Measurements from ENCODE around the gene HNRNPUL2. TPM values are rescaled to one million over a fixed set of nuclear protein-coding genes. Genes with fewer than 3 reads are reported as not detected.
A peak's percentile ranks its signal among the peaks of the same experiment; 100 is the strongest.

Gene HNRNPUL2
- total RNA-seq, 1 donor from 2014 or later: 30.9 TPM

DNA sequence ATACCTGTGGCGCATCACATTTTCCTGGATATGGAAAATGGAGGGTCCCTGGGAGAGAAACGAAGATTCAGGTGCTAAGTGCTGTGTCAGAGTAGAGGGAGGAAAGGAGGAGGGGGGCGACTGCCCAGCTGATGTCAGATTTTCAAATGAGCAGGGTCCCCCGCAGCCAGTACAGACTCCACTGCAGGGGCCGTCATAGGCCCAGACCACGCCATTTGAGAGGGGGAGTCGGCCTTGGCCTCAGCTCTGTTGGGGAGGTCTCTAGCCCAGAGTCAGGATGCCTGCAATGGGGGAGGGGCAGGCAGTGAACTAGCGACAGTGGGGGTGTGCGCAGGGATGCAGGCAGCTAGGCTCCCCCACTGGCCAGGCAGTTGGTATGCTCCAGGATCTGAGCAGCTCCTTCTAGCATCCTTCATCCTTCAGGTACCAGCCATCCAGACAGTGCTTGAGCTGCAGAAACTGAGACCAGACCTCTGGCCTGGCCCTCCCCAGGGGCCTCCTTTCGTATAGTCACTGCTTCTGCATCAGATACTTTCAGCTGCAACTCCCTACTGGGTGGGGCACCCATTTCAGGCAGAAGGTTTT lies 19.9 kb downstream of the HNRNPUL2 start, which contains the start of the genes BSCL2 and GNG3:
Gene BSCL2 (minus strand): TSS at position 148 of the 585 bp plus-strand sequence. CDS start 229 bp downstream, outside the sequence.
Gene GNG3 (plus strand): TSS at position 400 of the 585 bp plus-strand sequence. CDS start 620 bp downstream, outside the sequence.
- peak within 1 kb of the TSS; percentile 65 for H3K4me3 ChIP-seq
- H3K36me3 ChIP-seq: no peaks in the 10 kb centered on the region
- peak within 1 kb of the TSS; percentile 97 for H3K27ac Mint-ChIP-seq
- peaks cover 66% of the 10 kb centered on the region for H3F3A ChIP-seq (ENCODE audit: low read depth)
- H3K9ac ChIP-seq: no peak within 1 kb of the TSS
- H3K9me3 ChIP-seq (ENCODE audit: low read depth): no peaks in the 10 kb centered on the region
- H3K27ac ChIP-seq: peak within 1 kb of the TSS; percentile 72
- peak within 1 kb of the TSS; percentile 88 for H3K4me3 Mint-ChIP-seq
- peaks cover 16% of the 10 kb centered on the region for H3K79me2 ChIP-seq (ENCODE audit: low read depth)
- H3K27me3 ChIP-seq: no peaks in the 10 kb centered on the region
- H3K9me3 Mint-ChIP-seq: no peaks in the 10 kb centered on the region
- peak within 1 kb of the TSS; percentile 7 for H2AFZ ChIP-seq (replicated peaks)
- peaks cover 19% of the 10 kb centered on the region for H3K36me3 Mint-ChIP-seq
- DNase-seq (ENCODE audit: low spot score): peak; percentile 85
- H3K4me1 Mint-ChIP-seq: peaks cover 47% of the 10 kb centered on the region
- H3K4me1 ChIP-seq: peaks cover 32% of the 10 kb centered on the region
- no peaks in the 10 kb centered on the region for H4K20me1 ChIP-seq (ENCODE audit: low read depth)
- TF ChIP-seq EZH2 (IDR thresholded peaks at IDR 0.05): no peak
- no peak for TF ChIP-seq EZH2phosphoT487 (IDR thresholded peaks at IDR 0.05)
- TF ChIP-seq, protein P1, sequence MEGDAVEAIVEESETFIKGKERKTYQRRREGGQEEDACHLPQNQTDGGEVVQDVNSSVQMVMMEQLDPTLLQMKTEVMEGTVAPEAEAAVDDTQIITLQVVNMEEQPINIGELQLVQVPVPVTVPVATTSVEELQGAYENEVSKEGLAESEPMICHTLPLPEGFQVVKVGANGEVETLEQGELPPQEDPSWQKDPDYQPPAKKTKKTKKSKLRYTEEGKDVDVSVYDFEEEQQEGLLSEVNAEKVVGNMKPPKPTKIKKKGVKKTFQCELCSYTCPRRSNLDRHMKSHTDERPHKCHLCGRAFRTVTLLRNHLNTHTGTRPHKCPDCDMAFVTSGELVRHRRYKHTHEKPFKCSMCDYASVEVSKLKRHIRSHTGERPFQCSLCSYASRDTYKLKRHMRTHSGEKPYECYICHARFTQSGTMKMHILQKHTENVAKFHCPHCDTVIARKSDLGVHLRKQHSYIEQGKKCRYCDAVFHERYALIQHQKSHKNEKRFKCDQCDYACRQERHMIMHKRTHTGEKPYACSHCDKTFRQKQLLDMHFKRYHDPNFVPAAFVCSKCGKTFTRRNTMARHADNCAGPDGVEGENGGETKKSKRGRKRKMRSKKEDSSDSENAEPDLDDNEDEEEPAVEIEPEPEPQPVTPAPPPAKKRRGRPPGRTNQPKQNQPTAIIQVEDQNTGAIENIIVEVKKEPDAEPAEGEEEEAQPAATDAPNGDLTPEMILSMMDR (IDR thresholded peaks at IDR 0.05): no peak
- H3K27me3 Mint-ChIP-seq (ENCODE audit: insufficient read depth, low read depth): peaks cover 8% of the 10 kb centered on the region
- peak within 1 kb of the TSS; percentile 96 for H3K4me2 ChIP-seq

DNA sequence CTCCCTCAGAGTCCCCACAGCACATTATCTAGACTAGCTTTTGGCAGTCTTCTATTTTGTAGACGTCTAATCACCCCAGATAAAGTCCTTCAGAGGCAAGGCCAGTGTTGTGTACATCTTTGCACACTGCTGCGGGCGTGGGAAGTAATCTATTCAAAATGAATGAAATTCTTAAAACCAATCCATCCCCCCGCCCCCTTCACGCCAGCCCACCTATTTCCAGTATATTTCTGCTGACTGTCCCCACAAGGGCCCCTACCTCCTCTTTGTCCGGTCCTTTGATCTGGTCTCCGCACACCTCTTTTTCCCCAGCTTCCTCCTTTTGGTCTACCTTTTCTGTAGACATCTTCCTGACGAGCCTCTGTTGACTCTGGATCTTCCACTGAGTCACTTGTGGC lies 20.4 kb downstream of the HNRNPUL2 start:
- Histone ChIP-seq H3F3A (ENCODE audit: low read depth) (peaks cover 63% of the 10 kb centered on the region), H3K9ac (no peak overlapping the region), H3K4me1 (peaks cover 32% of the 10 kb centered on the region), H3K27me3 (no peaks in the 10 kb centered on the region), H3K27ac (peak overlapping the region; percentile 72), H2AFZ (replicated peaks) (peak overlapping the region; percentile 7), H3K4me3 (peak overlapping the region; percentile 60), H3K9me3 (ENCODE audit: low read depth) (no peaks in the 10 kb centered on the region), H4K20me1 (ENCODE audit: low read depth) (no peaks in the 10 kb centered on the region), H3K79me2 (ENCODE audit: low read depth) (peaks cover 16% of the 10 kb centered on the region), H3K4me2 (peak overlapping the region; percentile 96), H3K36me3 (no peaks in the 10 kb centered on the region)
- no peak for DNase-seq (ENCODE audit: low spot score)
- no peaks in the 10 kb centered on the region for H3K9me3 Mint-ChIP-seq
- TF ChIP-seq, protein P1 (IDR thresholded peaks at IDR 0.05): no peak
- TF ChIP-seq EZH2phosphoT487 (IDR thresholded peaks at IDR 0.05): no peak
- H3K4me1 Mint-ChIP-seq: peaks cover 47% of the 10 kb centered on the region
- peak overlapping the region; percentile 88 for H3K4me3 Mint-ChIP-seq
- H3K36me3 Mint-ChIP-seq: peaks cover 18% of the 10 kb centered on the region
- H3K27ac Mint-ChIP-seq: peak overlapping the region; percentile 85
- peaks cover 8% of the 10 kb centered on the region for H3K27me3 Mint-ChIP-seq (ENCODE audit: insufficient read depth, low read depth)

DNA sequence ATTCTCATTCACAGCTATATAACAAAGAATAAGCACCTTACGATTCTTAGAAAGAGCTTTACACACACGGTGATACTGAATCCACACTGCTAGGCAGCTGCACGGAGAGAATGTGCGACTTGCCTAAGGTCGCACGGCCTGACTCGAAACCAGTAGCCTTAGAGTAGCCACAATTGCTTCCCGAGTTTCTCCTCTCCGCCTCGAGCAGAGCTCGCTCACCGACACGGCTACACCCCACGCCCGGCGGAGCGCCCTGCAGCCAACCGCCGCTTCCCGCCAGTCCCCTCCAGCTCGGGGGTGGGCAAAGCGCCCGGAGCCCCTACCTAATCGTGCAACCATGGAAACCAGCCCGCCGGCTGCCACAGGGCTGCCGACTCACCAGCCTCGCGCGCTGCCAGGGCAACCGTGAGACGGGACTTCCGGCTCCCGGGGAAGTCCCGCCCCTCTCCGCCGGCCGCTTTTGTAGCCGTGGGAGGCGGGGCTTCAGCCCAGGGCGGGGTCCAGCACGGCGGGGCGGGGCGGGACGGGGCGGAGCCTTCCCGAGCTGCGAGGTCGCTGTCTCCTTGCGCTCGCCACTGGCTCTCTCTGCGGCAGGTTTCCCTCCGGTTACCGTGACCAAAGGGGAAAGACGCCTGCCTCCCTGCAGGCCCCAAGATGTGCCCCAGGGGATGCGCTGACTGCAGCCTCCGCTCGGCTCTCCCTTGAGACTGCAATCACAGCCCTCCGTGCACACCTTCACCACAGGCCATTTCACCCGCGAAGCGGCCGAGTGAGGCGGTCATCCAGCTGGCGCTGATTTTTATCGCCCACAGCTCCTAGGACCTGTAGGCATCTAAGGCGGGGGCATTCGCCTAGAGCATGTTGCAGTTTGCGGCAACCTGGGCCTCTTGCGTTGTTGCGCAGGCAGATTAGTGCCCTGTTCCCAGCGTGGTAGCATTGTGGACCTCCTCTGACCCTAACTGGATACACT lies 21.1 kb downstream of the HNRNPUL2 start:
- Mint-ChIP-seq H3K9me3 (no peaks in the 10 kb centered on the region), H3K4me3 (peak overlapping the region; percentile 88), H3K27ac (peak overlapping the region; percentile 95), H3K36me3 (peaks cover 20% of the 10 kb centered on the region), H3K27me3 (ENCODE audit: insufficient read depth, low read depth) (peaks cover 8% of the 10 kb centered on the region), H3K4me1 (peaks cover 47% of the 10 kb centered on the region)
- no peak for TF ChIP-seq EZH2 (IDR thresholded peaks at IDR 0.05)
- TF ChIP-seq EZH2phosphoT487 (IDR thresholded peaks at IDR 0.05): no peak
- TF ChIP-seq, protein P1 (IDR thresholded peaks at IDR 0.05): no peak
- Histone ChIP-seq H3K4me1 (peaks cover 32% of the 10 kb centered on the region), H3K4me2 (peak overlapping the region; percentile 96), H3K36me3 (no peaks in the 10 kb centered on the region), H4K20me1 (ENCODE audit: low read depth) (no peaks in the 10 kb centered on the region), H3K9me3 (ENCODE audit: low read depth) (no peaks in the 10 kb centered on the region), H2AFZ (replicated peaks) (peak overlapping the region; percentile 66), H3K27me3 (no peaks in the 10 kb centered on the region), H3F3A (ENCODE audit: low read depth) (peaks cover 56% of the 10 kb centered on the region), H3K27ac (peak overlapping the region; percentile 72), H3K9ac (peak overlapping the region; percentile 74), H3K4me3 (peak overlapping the region; percentile 60), H3K79me2 (ENCODE audit: low read depth) (peaks cover 16% of the 10 kb centered on the region)
- DNase-seq (ENCODE audit: low spot score): peak; percentile 99

Measured in neural progenitor cell (in vitro differentiated cells).